IMR-90 (cell line): Measurements from ENCODE around the gene SAMD5. TPM values are rescaled to one million over a fixed set of nuclear protein-coding genes. Genes with fewer than 3 reads are reported as not detected.
A peak's percentile ranks its signal among the peaks of the same experiment; 100 is the strongest.

Experiments used
- ATAC-seq: fragments of 200-7000 bp; cut with Tn5 transposase; 2 replicates; pipeline ENCODE4 v1.9.1; 2020; ENCODE audit warnings: low read depth, mild to moderate bottlenecking, moderate library complexity
- BruUV-seq: library from RNA; stranded (reverse); fragments of 400-500 nt; replicated peaks from 2 replicates; lab custom pipeline; 2021; lab: Mats Ljungman, UMichigan
- CTCF ChIA-PET: fragments of 300-600 bp; formaldehyde crosslinking; extraction: SDS; loops from one replicate; lab custom pipeline; 2021; ENCODE audit warnings: antibody characterized with exemption; lab: Yijun Ruan, JAX
- POLR2A ChIA-PET: fragments of 300-600 bp; sonication (Branson Sonifier 250); formaldehyde crosslinking; loops from one replicate; lab custom pipeline; 2022; ENCODE audit warnings: antibody characterized with exemption; ENCODE audit not compliant: unreplicated experiment; lab: Charles Lee
- DNase-seq: peaks from one replicate; pipeline ENCODE4 v3.0.0; 2013
- H2AFZ ChIP-seq: replicated peaks from 2 replicates; pipeline ENCODE3; 2013; ENCODE audit warnings: low read length, mild to moderate bottlenecking; ENCODE audit not compliant: poor library complexity
- H2AK5ac ChIP-seq: 2 replicates; pipeline ENCODE4 v1.6.1; 2013; ENCODE audit warnings: low read depth, low read length, inconsistent platforms
- H2AK9ac ChIP-seq: replicated peaks from 2 replicates; pipeline ENCODE3; 2013; ENCODE audit warnings: mild to moderate bottlenecking, low read depth, low read length, moderate library complexity; ENCODE audit not compliant: poor library complexity
- H2BK120ac ChIP-seq: 2 replicates; pipeline ENCODE4 v1.6.1; 2013; ENCODE audit warnings: low read depth, low read length, inconsistent platforms
- H2BK15ac ChIP-seq: 3 replicates; pipeline ENCODE4 v1.6.1; 2013; ENCODE audit warnings: low read depth, low read length, inconsistent platforms
- H2BK20ac ChIP-seq: 2 replicates; pipeline ENCODE4 v1.6.1; 2013; ENCODE audit warnings: low read depth, mild to moderate bottlenecking, inconsistent platforms, low read length, moderate library complexity
- H2BK5ac ChIP-seq: 2 replicates; pipeline ENCODE4 v1.6.1; 2013; ENCODE audit warnings: mild to moderate bottlenecking, low read depth, low read length, inconsistent platforms; ENCODE audit not compliant: poor library complexity, severe bottlenecking
- H3K14ac ChIP-seq: replicated peaks from 2 replicates; pipeline ENCODE4 v1.6.1; 2013; ENCODE audit warnings: low read depth, low read length, inconsistent platforms
- H3K18ac ChIP-seq: 2 replicates; pipeline ENCODE4 v1.6.1; 2013; ENCODE audit warnings: low read depth, low read length, control low read depth
- H3K23ac ChIP-seq: 2 replicates; pipeline ENCODE4 v1.6.1; 2013; ENCODE audit warnings: low read depth, low read length, inconsistent platforms
- H3K27ac ChIP-seq: 2 replicates; pipeline ENCODE4 v1.5.1; 2013; ENCODE audit warnings: mild to moderate bottlenecking, control low read depth, low read length; ENCODE audit not compliant: insufficient read depth
- H3K27me3 ChIP-seq: 2 replicates; pipeline ENCODE4 v1.6.1; 2013; ENCODE audit warnings: low read length; ENCODE audit not compliant: control insufficient read depth, insufficient read depth
- H3K36me3 ChIP-seq: 2 replicates; pipeline ENCODE4 v1.6.1; 2013; ENCODE audit warnings: low read length, mixed read lengths; ENCODE audit not compliant: control insufficient read depth, insufficient read depth
- H3K4ac ChIP-seq: 2 replicates; pipeline ENCODE4 v1.6.1; 2013; ENCODE audit warnings: low read depth, low read length, inconsistent platforms
- H3K4me1 ChIP-seq: 2 replicates; pipeline ENCODE4 v1.6.1; 2013; ENCODE audit warnings: low read length, mixed read lengths; ENCODE audit not compliant: control insufficient read depth, insufficient read depth
- H3K4me2 ChIP-seq: 2 replicates; pipeline ENCODE4 v1.6.1; 2013; ENCODE audit warnings: low read depth, mild to moderate bottlenecking, control low read depth, low read length, moderate library complexity
- H3K4me3 ChIP-seq: 2 replicates; pipeline ENCODE4 v1.5.1; 2013; ENCODE audit warnings: low read depth, mild to moderate bottlenecking, control low read depth, low read length, moderate library complexity; ENCODE audit not compliant: insufficient read depth
- H3K56ac ChIP-seq: 2 replicates; pipeline ENCODE4 v1.6.1; 2013; ENCODE audit warnings: low read length, inconsistent platforms; ENCODE audit not compliant: insufficient read depth; ENCODE audit errors: extremely low read depth
- H3K79me1 ChIP-seq, 2 experiments: 2 replicates each; pipeline ENCODE4 v1.6.1; 2013; ENCODE audit warnings: low read length in 2 of 2, inconsistent platforms in 1 of 2, low read depth in 1 of 2
- H3K9ac ChIP-seq: 2 replicates; pipeline ENCODE4 v1.6.1; 2013; ENCODE audit warnings: low read depth, low read length, control low read depth
- H3K9me1 ChIP-seq: 2 replicates; pipeline ENCODE4 v1.6.1; 2013; ENCODE audit warnings: low read length, inconsistent platforms; ENCODE audit not compliant: insufficient read depth
- H3K9me3 ChIP-seq: 2 replicates; pipeline ENCODE4 v1.6.1; 2013; ENCODE audit warnings: low read length; ENCODE audit not compliant: control insufficient read depth, insufficient read depth
- H4K20me1 ChIP-seq: 2 replicates; pipeline ENCODE4 v1.6.1; 2013; ENCODE audit warnings: low read length, inconsistent platforms; ENCODE audit not compliant: insufficient read depth
- H4K5ac ChIP-seq: 2 replicates; pipeline ENCODE4 v1.6.1; 2013; ENCODE audit warnings: mild to moderate bottlenecking, low read depth, low read length, control low read depth
- H4K8ac ChIP-seq, 2 experiments: 2 replicates each; pipeline ENCODE4 v1.6.1; 2013; ENCODE audit warnings: low read depth in 2 of 2, low read length in 2 of 2, control low read depth in 1 of 2, inconsistent platforms in 1 of 2
- H4K91ac ChIP-seq: 2 replicates; pipeline ENCODE4 v1.6.1; 2013; ENCODE audit warnings: low read depth, low read length, inconsistent platforms; ENCODE audit not compliant: insufficient read depth
- BHLHE40 ChIP-seq: fragments of 150-350 bp; IDR thresholded peaks from 2 replicates; pipeline ENCODE4 v1.6.1; 2016; ENCODE audit warnings: mild to moderate bottlenecking, low read depth, low read length
- CEBPB ChIP-seq: IDR thresholded peaks from 2 replicates; pipeline ENCODE4 v1.6.1; 2012; ENCODE audit warnings: low read depth, low read length, improper control_type of control experiment
- CHD1 ChIP-seq: IDR thresholded peaks from 2 replicates; pipeline ENCODE4 v1.6.1; 2012; ENCODE audit warnings: low read depth, low read length, improper control_type of control experiment
- MAFK ChIP-seq: IDR thresholded peaks from 2 replicates; pipeline ENCODE4 v1.6.1; 2012; ENCODE audit warnings: low read depth, low read length, improper control_type of control experiment
- MAZ ChIP-seq: IDR thresholded peaks from 2 replicates; pipeline ENCODE4 v1.6.1; 2012; ENCODE audit warnings: low read depth, mild to moderate bottlenecking, low read length, improper control_type of control experiment, moderate library complexity, borderline replicate concordance
- RAD21 ChIP-seq: IDR thresholded peaks from 2 replicates; pipeline ENCODE4 v1.6.1; 2012; ENCODE audit warnings: low read length, improper control_type of control experiment
- RCOR1 ChIP-seq: IDR thresholded peaks from 2 replicates; pipeline ENCODE4 v1.6.1; 2012; ENCODE audit warnings: mild to moderate bottlenecking, low read length, improper control_type of control experiment; ENCODE audit not compliant: insufficient replicate concordance
- SMC3 ChIP-seq: fragments of 150-350 bp; IDR thresholded peaks from 2 replicates; pipeline ENCODE4 v1.6.1; 2016; ENCODE audit warnings: low read depth, mild to moderate bottlenecking, antibody characterized with exemption, low read length, moderate library complexity
- WGBS, 2 experiments: methylation state at CpG; one replicate each; pipeline versions ENCODE4 v1.1.5 to v1.1.7; 2013; ENCODE audit warnings: missing lambda C conversion rate in 2 of 2; ENCODE audit not compliant: insufficient read length in 1 of 2; ENCODE audit errors: extremely low coverage in 2 of 2; 5-methylcytosine and 5-hydroxymethylcytosine counted together
- dilution Hi-C: fragments of 300-500 bp; cut with HindIII; formaldehyde crosslinking; loops from one replicate; pipeline ENCODE4 v1.14.3; 2018; ENCODE audit warnings: low sequenced_read_pairs; ENCODE audit not compliant: unreplicated experiment
- in situ Hi-C: fragments of 300-500 bp; cut with MboI; formaldehyde crosslinking; loops from 3 replicates; pipeline ENCODE4 v1.14.3; 2019; ENCODE audit warnings: low sequenced_read_pairs, inconsistent platforms, mixed read lengths
- intact Hi-C: fragments of 100-400 bp; cut with micrococcal nuclease; formaldehyde crosslinking; loops from 2 replicates; pipeline ENCODE4 v1.10.0; 2022
- polyA plus RNA-seq, 3 experiments: library from polyadenylated mRNA; depleted of rRNA; stranded (reverse); fragments of >200 nt; gene quantifications; 2 replicates each; pipeline ENCODE4 v1.2.3, GENCODE V29; 2012; ENCODE audit warnings: low replicate concordance in 1 of 3
- total RNA-seq: library from RNA; depleted of rRNA; stranded (reverse); fragments of >200 nt; gene quantifications from 2 replicates; pipeline ENCODE4 v1.2.3, GENCODE V29; 2012
- TF ChIP-seq, protein P1 (sequence below): conservative IDR thresholded peaks from 2 replicates; pipeline ENCODE4 v1.5.1; 2012; ENCODE audit warnings: mild to moderate bottlenecking, low read depth, low read length, improper control_type of control experiment

SAMD5 gene
- total and polyA plus RNA-seq, 2 of the 4 experiments (the other 2 are of a cell fraction): 1.0 to 1.6 TPM

DNA sequence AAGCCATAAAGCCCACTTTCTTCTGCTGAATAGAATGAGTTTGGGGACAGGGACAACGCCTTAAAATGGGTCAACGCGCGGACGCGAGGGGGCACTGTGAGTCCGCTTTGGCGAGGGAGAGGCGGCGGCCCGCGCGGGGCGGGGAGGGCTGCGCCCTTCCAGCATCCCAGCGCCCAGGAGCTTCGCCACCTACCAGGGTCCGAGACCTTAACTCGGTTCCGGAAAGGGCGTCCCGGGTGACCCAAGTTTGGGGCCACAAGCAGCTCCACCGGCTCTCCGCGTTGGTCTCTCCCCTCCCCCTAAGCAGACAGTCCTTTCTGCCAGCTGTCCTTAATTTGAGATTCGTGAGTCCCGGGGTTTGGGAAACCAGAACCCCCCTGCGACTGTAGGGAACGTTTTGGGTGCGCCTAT lies 1.8 kb upstream of the SAMD5 start:
- peak; percentile 45 for DNase-seq
- intact Hi-C loops: loop anchor here (1.0 to 10.0 kb wide), 5 partner anchors 246 to 660 kb away; no protein-coding TSS in a partner anchor
- H3K4me2 ChIP-seq: peak overlapping the region; percentile 91
- H4K91ac ChIP-seq: no peak overlapping the region; the same call in 1 of the 2 replicates
- H3K27me3 ChIP-seq: peaks cover 8% of the 10 kb centered on the region; the same call in 1 of the 2 replicates
- POLR2A ChIA-PET: no interaction called here
- ATAC-seq: peak; percentile 33
- H3K18ac ChIP-seq: no peak overlapping the region; the same call in 1 of the 2 replicates
- H2AK9ac ChIP-seq: peak overlapping the region; percentile 57
- no peak overlapping the region for H2BK120ac ChIP-seq
- H3K4me1 ChIP-seq: peaks cover 3% of the 10 kb centered on the region; the same call in 1 of the 2 replicates
- peak overlapping the region; percentile 78 for H2AFZ ChIP-seq
- no peak overlapping the region for H2AK5ac ChIP-seq
- no peak overlapping the region for H3K14ac ChIP-seq
- no peak overlapping the region for H3K56ac ChIP-seq
- no TSS peak for BruUV-seq
- no peak overlapping the region for H3K4ac ChIP-seq
- H3K36me3 ChIP-seq: no peaks in the 10 kb centered on the region
- no peak overlapping the region for H3K23ac ChIP-seq
- H4K20me1 ChIP-seq: no peaks in the 10 kb centered on the region
- 3% methylated on average over 6 of the region's 30 CpGs; no CpG with 5 or more reads in 1 of the 2 experiments for WGBS, 2 experiments
- H4K8ac ChIP-seq: no peak overlapping the region
- H2BK20ac ChIP-seq: 0 out of 2 replicates have a peak overlapping the region, but pooled peaks have one; percentile 17
- CTCF ChIA-PET: interaction anchor here (0.7 to 3.0 kb wide), 10 partner anchors 8 to 670 kb away, joined by 3 to 30 read pairs (median 4); no protein-coding TSS in a partner anchor
- no peaks in the 10 kb centered on the region for H3K79me1 ChIP-seq
- H3K9ac ChIP-seq: no peak overlapping the region
- in situ Hi-C loops: loop anchor here (5.0 to 10.0 kb wide), 2 partner anchors 661 to 958 kb away; no protein-coding TSS in a partner anchor
- no peak overlapping the region for H3K27ac ChIP-seq
- no peak overlapping the region for H2BK15ac ChIP-seq
- H3K4me3 ChIP-seq: peak overlapping the region; percentile 68
- no peak overlapping the region for H2BK5ac ChIP-seq
- no peak for TF ChIP-seq BHLHE40
- no peak for TF ChIP-seq CEBPB
- TF ChIP-seq, protein P1, sequence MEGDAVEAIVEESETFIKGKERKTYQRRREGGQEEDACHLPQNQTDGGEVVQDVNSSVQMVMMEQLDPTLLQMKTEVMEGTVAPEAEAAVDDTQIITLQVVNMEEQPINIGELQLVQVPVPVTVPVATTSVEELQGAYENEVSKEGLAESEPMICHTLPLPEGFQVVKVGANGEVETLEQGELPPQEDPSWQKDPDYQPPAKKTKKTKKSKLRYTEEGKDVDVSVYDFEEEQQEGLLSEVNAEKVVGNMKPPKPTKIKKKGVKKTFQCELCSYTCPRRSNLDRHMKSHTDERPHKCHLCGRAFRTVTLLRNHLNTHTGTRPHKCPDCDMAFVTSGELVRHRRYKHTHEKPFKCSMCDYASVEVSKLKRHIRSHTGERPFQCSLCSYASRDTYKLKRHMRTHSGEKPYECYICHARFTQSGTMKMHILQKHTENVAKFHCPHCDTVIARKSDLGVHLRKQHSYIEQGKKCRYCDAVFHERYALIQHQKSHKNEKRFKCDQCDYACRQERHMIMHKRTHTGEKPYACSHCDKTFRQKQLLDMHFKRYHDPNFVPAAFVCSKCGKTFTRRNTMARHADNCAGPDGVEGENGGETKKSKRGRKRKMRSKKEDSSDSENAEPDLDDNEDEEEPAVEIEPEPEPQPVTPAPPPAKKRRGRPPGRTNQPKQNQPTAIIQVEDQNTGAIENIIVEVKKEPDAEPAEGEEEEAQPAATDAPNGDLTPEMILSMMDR: peak; percentile 90
- no peak for TF ChIP-seq CHD1
- peak; percentile 67; the same call in 1 of the 2 replicates for TF ChIP-seq MAZ
- TF ChIP-seq RAD21: peak; percentile 96
- peak; percentile 94 for TF ChIP-seq SMC3
- TF ChIP-seq RCOR1: no peak
- no peak for TF ChIP-seq MAFK
- dilution Hi-C loops: no loop called here
- H3K9me1 ChIP-seq: no peaks in the 10 kb centered on the region
- H4K5ac ChIP-seq: no peak overlapping the region
- H3K9me3 ChIP-seq: no peaks in the 10 kb centered on the region
